H9 (cell line): Measurements from ENCODE around the gene DYNC2H1. TPM values are rescaled to one million over a fixed set of nuclear protein-coding genes. Genes with fewer than 3 reads are reported as not detected.

ENCODE experiments used
- DNase-seq: peaks from one replicate; pipeline ENCODE4 v3.0.0-alpha.2; 2017
- H2AFZ ChIP-seq: one replicate; pipeline ENCODE4 v1.6.1; 2013; ENCODE audit warnings: mild to moderate bottlenecking, low read length, control low read depth, moderate library complexity
- H2AK5ac ChIP-seq: 2 replicates; pipeline ENCODE4 v1.6.1; 2013; ENCODE audit warnings: low read length, control low read depth, mixed read lengths; ENCODE audit not compliant: insufficient read length
- H2BK120ac ChIP-seq: one replicate; pipeline ENCODE4 v1.6.1; 2013; ENCODE audit warnings: low read depth, mild to moderate bottlenecking, low read length, control low read depth, inconsistent platforms; ENCODE audit not compliant: poor library complexity, severe bottlenecking
- H2BK12ac ChIP-seq: 2 replicates; pipeline ENCODE4 v1.6.1; 2013; ENCODE audit warnings: low read length, control low read depth, mixed read lengths, low read depth; ENCODE audit not compliant: insufficient read length
- H2BK15ac ChIP-seq: 2 replicates; pipeline ENCODE4 v1.6.1; 2013; ENCODE audit warnings: low read depth, low read length, control low read depth
- H2BK20ac ChIP-seq: one replicate; pipeline ENCODE4 v1.6.1; 2013; ENCODE audit warnings: low read depth, mild to moderate bottlenecking, low read length, control low read depth, inconsistent platforms; ENCODE audit not compliant: poor library complexity, severe bottlenecking
- H2BK5ac ChIP-seq: 2 replicates; pipeline ENCODE4 v1.6.1; 2013; ENCODE audit warnings: low read length, control low read depth, mixed read lengths; ENCODE audit not compliant: insufficient read length
- H3K14ac ChIP-seq: 2 replicates; pipeline ENCODE4 v1.6.1; 2013; ENCODE audit warnings: low read length, control low read depth; ENCODE audit not compliant: insufficient read depth
- H3K18ac ChIP-seq: 2 replicates; pipeline ENCODE4 v1.6.1; 2013; ENCODE audit warnings: low read depth, mild to moderate bottlenecking, mixed read lengths, low read length, control low read depth; ENCODE audit not compliant: insufficient read length
- H3K23ac ChIP-seq: 2 replicates; pipeline ENCODE4 v1.6.1; 2013; ENCODE audit warnings: low read length, control low read depth, mixed read lengths, low read depth; ENCODE audit not compliant: insufficient read length
- H3K23me2 ChIP-seq: 2 replicates; pipeline ENCODE4 v1.6.1; 2013; ENCODE audit warnings: low read depth, mild to moderate bottlenecking, mixed read lengths, low read length, control low read depth; ENCODE audit not compliant: insufficient read length, poor library complexity, severe bottlenecking
- H3K27ac ChIP-seq: 2 replicates; pipeline ENCODE4 v1.5.1; 2013; ENCODE audit warnings: low read length, control low read depth, mixed read lengths, low read depth; ENCODE audit not compliant: insufficient read length
- H3K27me3 ChIP-seq: 2 replicates; pipeline ENCODE4 v1.6.1; 2013; ENCODE audit warnings: low read length, control low read depth, inconsistent platforms; ENCODE audit not compliant: insufficient read depth
- H3K4ac ChIP-seq: 2 replicates; pipeline ENCODE4 v1.6.1; 2013; ENCODE audit warnings: low read depth, mild to moderate bottlenecking, control low read depth, inconsistent platforms, low read length, moderate library complexity
- H3K4me1 ChIP-seq: 2 replicates; pipeline ENCODE4 v1.6.1; 2013; ENCODE audit warnings: low read length, control low read depth, inconsistent platforms; ENCODE audit not compliant: insufficient read depth
- H3K4me2 ChIP-seq: 2 replicates; pipeline ENCODE4 v1.6.1; 2013; ENCODE audit warnings: low read length, control low read depth, mixed read lengths; ENCODE audit not compliant: insufficient read length, insufficient read depth
- H3K56ac ChIP-seq: 2 replicates; pipeline ENCODE4 v1.6.1; 2013; ENCODE audit warnings: low read depth, mild to moderate bottlenecking, mixed read lengths, low read length, control low read depth; ENCODE audit not compliant: insufficient read length
- H3K79me1 ChIP-seq: 2 replicates; pipeline ENCODE4 v1.6.1; 2013; ENCODE audit warnings: low read depth, mild to moderate bottlenecking, moderate library complexity, low read length, control low read depth, inconsistent platforms; ENCODE audit not compliant: insufficient read depth, poor library complexity, severe bottlenecking
- H3K79me2 ChIP-seq: 2 replicates; pipeline ENCODE4 v1.6.1; 2013; ENCODE audit warnings: low read length, control low read depth, inconsistent platforms; ENCODE audit not compliant: insufficient read depth
- H3K9ac ChIP-seq: 2 replicates; pipeline ENCODE4 v1.6.1; 2013; ENCODE audit warnings: low read length, control low read depth, mixed read lengths; ENCODE audit not compliant: insufficient read length; ENCODE audit errors: extremely low read depth
- H3K9me3 ChIP-seq: one replicate; pipeline ENCODE4 v1.6.1; 2013; ENCODE audit warnings: low read depth, low read length, inconsistent platforms; ENCODE audit not compliant: control insufficient read depth
- H3T11ph ChIP-seq: one replicate; pipeline ENCODE4 v1.6.1; 2013; ENCODE audit warnings: mild to moderate bottlenecking, low read length, control low read depth, inconsistent platforms
- H4K20me1 ChIP-seq: one replicate; pipeline ENCODE4 v1.6.1; 2013; ENCODE audit not compliant: control insufficient read depth, insufficient read length, insufficient read depth
- H4K5ac ChIP-seq: 2 replicates; pipeline ENCODE4 v1.6.1; 2013; ENCODE audit warnings: low read depth, mild to moderate bottlenecking, mixed read lengths, low read length, control low read depth; ENCODE audit not compliant: insufficient read length
- H4K8ac ChIP-seq: replicated peaks from 2 replicates; pipeline ENCODE4 v1.6.1; 2013; ENCODE audit warnings: low read length, control low read depth, mixed read lengths, low read depth; ENCODE audit not compliant: insufficient read length
- H4K91ac ChIP-seq: 2 replicates; pipeline ENCODE4 v1.6.1; 2013; ENCODE audit warnings: low read depth, mild to moderate bottlenecking, moderate library complexity, mixed read lengths, low read length, control low read depth; ENCODE audit not compliant: insufficient read length
- H3K27ac Mint-ChIP-seq, 3 experiments: 2 replicates in 2 of 3; 3 replicates in 1 of 3; pipeline ENCODE4 v1.8.0; 2020 to 2021; ENCODE audit warnings: mixed read lengths in 3 of 3, mild to moderate bottlenecking in 1 of 3, moderate library complexity in 1 of 3
- H3K27me3 Mint-ChIP-seq: 2 replicates; pipeline ENCODE4 v1.8.0; 2021; ENCODE audit warnings: low read depth, mild to moderate bottlenecking, moderate library complexity, mixed read lengths
- H3K36me3 Mint-ChIP-seq, 3 experiments: 2 replicates in 2 of 3; 3 replicates in 1 of 3; pipeline ENCODE4 v1.8.0; 2020 to 2021; ENCODE audit warnings: low read depth in 3 of 3, mixed read lengths in 3 of 3; ENCODE audit not compliant: insufficient read depth in 1 of 3
- H3K4me1 Mint-ChIP-seq, 2 experiments: 2 replicates each; pipeline ENCODE4 v1.8.0; 2020; ENCODE audit warnings: mixed read lengths in 2 of 2
- H3K4me3 Mint-ChIP-seq, 2 experiments: 2 replicates in 1 of 2; 3 replicates in 1 of 2; pipeline ENCODE4 v1.8.0; 2020 to 2021; ENCODE audit warnings: mild to moderate bottlenecking in 2 of 2, mixed read lengths in 2 of 2, moderate library complexity in 1 of 2
- H3K9me3 Mint-ChIP-seq, 2 experiments: 2 replicates in 1 of 2; 3 replicates in 1 of 2; pipeline ENCODE4 v1.8.0; 2020; ENCODE audit warnings: mild to moderate bottlenecking in 2 of 2, mixed read lengths in 2 of 2, moderate library complexity in 1 of 2
- WGBS: extraction: QIAGEN DNeasy Blood & Tissue Kit; methylation state at CpG from one replicate; pipeline ENCODE4 v1.1.7; 2013; ENCODE audit warnings: missing lambda C conversion rate, low lambda C conversion rate, mixed read lengths; ENCODE audit not compliant: insufficient read length; ENCODE audit errors: extremely low coverage; 5-methylcytosine and 5-hydroxymethylcytosine counted together
- total RNA-seq: library from RNA; stranded (reverse); gene quantifications from 2 replicates; pipeline ENCODE4 v1.2.1, GENCODE V29; 2021
- TF ChIP-seq, protein P1 (sequence below): fragments of 200-600 bp; sonication (generic); conservative IDR thresholded peaks from 3 replicates; pipeline ENCODE4 v1.8.0; 2021; ENCODE audit warnings: antibody characterized with exemption, mild to moderate bottlenecking

DYNC2H1 gene
- total RNA-seq, 1 experiment from 2014 or later, result 13.2 TPM

DNA sequence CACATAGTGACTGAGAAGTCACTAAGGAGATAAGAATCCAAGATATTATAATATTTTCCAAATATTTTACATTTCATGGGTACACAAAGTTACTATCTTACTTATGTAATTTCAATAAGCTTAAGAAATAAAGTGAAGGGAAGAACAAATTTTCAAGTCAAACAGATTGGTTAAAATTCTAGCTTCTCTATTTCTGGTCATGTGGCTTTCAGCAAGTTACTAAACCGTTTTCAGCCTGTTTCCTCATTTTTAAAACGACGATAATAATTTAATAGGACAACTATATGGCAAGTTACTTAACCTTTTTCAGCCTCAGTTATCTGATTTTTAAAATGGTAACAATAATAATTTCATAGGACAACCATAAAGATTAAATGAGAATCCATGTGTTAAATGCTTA, 32.9 kb upstream of the DYNC2H1 start:
- no peaks in the 10 kb centered on the region for H3K4me1 Mint-ChIP-seq
- no peak overlapping the region for H3K27ac Mint-ChIP-seq
- Histone ChIP-seq H2AFZ (no peak overlapping the region), H3K4me1 (no peaks in the 10 kb centered on the region), H2BK15ac (no peak overlapping the region), H3T11ph (no peak overlapping the region), H3K18ac (no peak overlapping the region), H3K23ac (no peak overlapping the region), H2BK12ac (no peak overlapping the region), H2AK5ac (no peak overlapping the region), H3K9ac (no peak overlapping the region), H4K5ac (no peak overlapping the region), H3K56ac (no peak overlapping the region), H3K27me3 (no peaks in the 10 kb centered on the region), H4K91ac (no peak overlapping the region), H4K20me1 (no peaks in the 10 kb centered on the region), H3K79me1 (no peaks in the 10 kb centered on the region), H3K4ac (no peak overlapping the region), H3K27ac (no peak overlapping the region), H3K4me2 (no peak overlapping the region), H2BK5ac (no peak overlapping the region), H3K79me2 (peaks cover 5% of the 10 kb centered on the region; the same call in 1 of the 2 replicates), H4K8ac (no peak overlapping the region), H3K14ac (no peak overlapping the region), H3K9me3 (no peaks in the 10 kb centered on the region), H2BK20ac (no peak overlapping the region), H2BK120ac (no peak overlapping the region), H3K23me2 (no peaks in the 10 kb centered on the region)
- no peak for DNase-seq
- no CpG with 5 or more reads among the region's 3 CpGs for WGBS
- no peak overlapping the region for H3K4me3 Mint-ChIP-seq
- no peaks in the 10 kb centered on the region for H3K9me3 Mint-ChIP-seq
- no peaks in the 10 kb centered on the region for H3K27me3 Mint-ChIP-seq
- TF ChIP-seq, protein P1, sequence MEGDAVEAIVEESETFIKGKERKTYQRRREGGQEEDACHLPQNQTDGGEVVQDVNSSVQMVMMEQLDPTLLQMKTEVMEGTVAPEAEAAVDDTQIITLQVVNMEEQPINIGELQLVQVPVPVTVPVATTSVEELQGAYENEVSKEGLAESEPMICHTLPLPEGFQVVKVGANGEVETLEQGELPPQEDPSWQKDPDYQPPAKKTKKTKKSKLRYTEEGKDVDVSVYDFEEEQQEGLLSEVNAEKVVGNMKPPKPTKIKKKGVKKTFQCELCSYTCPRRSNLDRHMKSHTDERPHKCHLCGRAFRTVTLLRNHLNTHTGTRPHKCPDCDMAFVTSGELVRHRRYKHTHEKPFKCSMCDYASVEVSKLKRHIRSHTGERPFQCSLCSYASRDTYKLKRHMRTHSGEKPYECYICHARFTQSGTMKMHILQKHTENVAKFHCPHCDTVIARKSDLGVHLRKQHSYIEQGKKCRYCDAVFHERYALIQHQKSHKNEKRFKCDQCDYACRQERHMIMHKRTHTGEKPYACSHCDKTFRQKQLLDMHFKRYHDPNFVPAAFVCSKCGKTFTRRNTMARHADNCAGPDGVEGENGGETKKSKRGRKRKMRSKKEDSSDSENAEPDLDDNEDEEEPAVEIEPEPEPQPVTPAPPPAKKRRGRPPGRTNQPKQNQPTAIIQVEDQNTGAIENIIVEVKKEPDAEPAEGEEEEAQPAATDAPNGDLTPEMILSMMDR, result no peak
- peaks cover 49 to 83% (median 67%) of the 10 kb centered on the region in 3 experiments for H3K36me3 Mint-ChIP-seq
